DND-41 (cell line): ENCODE results near the gene RPS17.

ENCODE experiments used
- ATAC-seq: fragments of 200-7000 bp; cut with Tn5 transposase; 3 replicates; pipeline ENCODE4 v1.9.1; 2021; ENCODE audit warnings: low read depth; ENCODE audit not compliant: insufficient read depth
- DNase-seq: peaks from one replicate; pipeline ENCODE4 v3.0.0-alpha.2; 2020
- H2AFZ ChIP-seq: 2 replicates; pipeline ENCODE4 v1.6.0; 2012; ENCODE audit warnings: low read depth, low read length
- H3K27ac ChIP-seq: 2 replicates; pipeline ENCODE4 v1.5.1; 2012; ENCODE audit warnings: low read length, inconsistent platforms
- H3K27me3 ChIP-seq: fragments of 200-600 bp; sonication (generic); 2 replicates; pipeline ENCODE4 v1.6.0; 2012; ENCODE audit warnings: low read length, mild to moderate bottlenecking, inconsistent platforms; ENCODE audit not compliant: insufficient read depth, poor library complexity
- H3K36me3 ChIP-seq: 2 replicates; pipeline ENCODE4 v1.5.1; 2012; ENCODE audit warnings: low read length, inconsistent platforms; ENCODE audit not compliant: insufficient read depth
- H3K4me1 ChIP-seq: 2 replicates; pipeline ENCODE4 v1.5.1; 2012; ENCODE audit warnings: mild to moderate bottlenecking, low read length; ENCODE audit not compliant: insufficient read depth
- H3K4me2 ChIP-seq: 2 replicates; pipeline ENCODE4 v1.6.0; 2012; ENCODE audit warnings: mild to moderate bottlenecking, moderate library complexity, low read length, inconsistent platforms; ENCODE audit not compliant: insufficient read depth
- H3K4me3 ChIP-seq, 2 experiments: fragments of 200-600 bp in 1 of 2; shearing (Covaris generic) in 1 of 2; 2 replicates each; pipeline ENCODE4 v1.5.1; 2012 to 2016; ENCODE audit warnings: inconsistent platforms in 2 of 2, low read length in 2 of 2, mild to moderate bottlenecking in 2 of 2, low read depth in 1 of 2, moderate library complexity in 1 of 2
- H3K79me2 ChIP-seq: 2 replicates; pipeline ENCODE4 v1.6.0; 2012; ENCODE audit warnings: low read length, inconsistent platforms; ENCODE audit not compliant: insufficient read depth
- H3K9ac ChIP-seq: 2 replicates; pipeline ENCODE4 v1.6.0; 2012; ENCODE audit warnings: low read depth, mild to moderate bottlenecking, inconsistent platforms, low read length, moderate library complexity
- H3K9me3 ChIP-seq: 2 replicates; pipeline ENCODE4 v1.5.1; 2012; ENCODE audit warnings: low read length, moderate library complexity, mild to moderate bottlenecking, inconsistent platforms; ENCODE audit not compliant: insufficient read depth, severe bottlenecking
- H4K20me1 ChIP-seq: 2 replicates; pipeline ENCODE4 v1.6.0; 2012; ENCODE audit warnings: low read length; ENCODE audit not compliant: insufficient read depth
- EZH2 ChIP-seq: IDR thresholded peaks from 3 replicates; pipeline ENCODE4 v1.6.1; 2012; ENCODE audit warnings: borderline replicate concordance, low read depth, mild to moderate bottlenecking, moderate library complexity, low read length, inconsistent platforms; ENCODE audit not compliant: severe bottlenecking
- TF ChIP-seq, protein P1 (sequence below): IDR thresholded peaks from 2 replicates; pipeline ENCODE4 v1.5.1; 2012; ENCODE audit warnings: borderline replicate concordance, low read length, moderate library complexity, mild to moderate bottlenecking; ENCODE audit not compliant: poor library complexity, severe bottlenecking; ENCODE audit errors: extremely low read depth

RPS17 gene

DNA sequence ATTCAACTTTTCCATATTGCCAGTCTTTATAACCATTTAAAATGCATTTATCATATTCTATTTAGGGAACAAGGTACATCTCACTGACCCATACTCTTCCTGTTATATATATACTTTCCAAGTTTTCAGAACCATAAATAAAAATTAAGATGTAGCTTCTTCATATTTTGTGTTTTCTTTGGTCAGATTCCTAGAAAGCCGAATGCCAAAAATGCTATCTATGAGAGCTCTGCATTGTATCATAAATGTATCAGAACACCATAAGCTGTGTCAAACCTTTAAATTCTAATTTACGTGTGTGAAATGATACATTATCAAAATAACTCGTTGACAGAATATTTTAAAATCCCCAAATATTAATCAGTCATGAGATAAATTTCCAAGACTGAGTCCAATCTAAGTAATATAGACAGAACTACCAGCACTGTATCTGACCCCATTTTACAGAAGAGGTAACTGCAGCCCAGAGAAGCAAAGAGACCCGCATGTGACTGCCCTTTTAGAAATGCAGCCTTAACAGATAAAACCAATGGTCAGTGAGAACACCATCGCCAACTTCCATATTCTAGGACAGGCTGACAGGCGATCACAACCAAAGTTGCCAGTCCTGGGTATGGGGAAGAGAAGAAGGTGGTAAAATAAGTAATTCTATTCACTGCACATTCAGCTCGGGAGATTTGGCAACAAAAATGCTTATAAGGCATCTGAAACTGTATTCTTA lies 16.2 kb upstream of the RPS17 start:
- H4K20me1 ChIP-seq: no peaks in the 10 kb centered on the region
- TF ChIP-seq, protein P1, sequence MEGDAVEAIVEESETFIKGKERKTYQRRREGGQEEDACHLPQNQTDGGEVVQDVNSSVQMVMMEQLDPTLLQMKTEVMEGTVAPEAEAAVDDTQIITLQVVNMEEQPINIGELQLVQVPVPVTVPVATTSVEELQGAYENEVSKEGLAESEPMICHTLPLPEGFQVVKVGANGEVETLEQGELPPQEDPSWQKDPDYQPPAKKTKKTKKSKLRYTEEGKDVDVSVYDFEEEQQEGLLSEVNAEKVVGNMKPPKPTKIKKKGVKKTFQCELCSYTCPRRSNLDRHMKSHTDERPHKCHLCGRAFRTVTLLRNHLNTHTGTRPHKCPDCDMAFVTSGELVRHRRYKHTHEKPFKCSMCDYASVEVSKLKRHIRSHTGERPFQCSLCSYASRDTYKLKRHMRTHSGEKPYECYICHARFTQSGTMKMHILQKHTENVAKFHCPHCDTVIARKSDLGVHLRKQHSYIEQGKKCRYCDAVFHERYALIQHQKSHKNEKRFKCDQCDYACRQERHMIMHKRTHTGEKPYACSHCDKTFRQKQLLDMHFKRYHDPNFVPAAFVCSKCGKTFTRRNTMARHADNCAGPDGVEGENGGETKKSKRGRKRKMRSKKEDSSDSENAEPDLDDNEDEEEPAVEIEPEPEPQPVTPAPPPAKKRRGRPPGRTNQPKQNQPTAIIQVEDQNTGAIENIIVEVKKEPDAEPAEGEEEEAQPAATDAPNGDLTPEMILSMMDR: no peak
- TF ChIP-seq EZH2: no peak
- no peak overlapping the region for H3K4me2 ChIP-seq
- no peak overlapping the region for H3K4me3 ChIP-seq
- no peaks in the 10 kb centered on the region for H3K79me2 ChIP-seq
- H2AFZ ChIP-seq: no peak overlapping the region
- H3K9ac ChIP-seq: no peak overlapping the region
- H3K27ac ChIP-seq: no peak overlapping the region
- H3K4me1 ChIP-seq: no peaks in the 10 kb centered on the region
- ATAC-seq (no peak), DNase-seq (no peak)
- no peaks in the 10 kb centered on the region for H3K9me3 ChIP-seq
- H3K27me3 ChIP-seq: peaks cover 18% of the 10 kb centered on the region
- H3K36me3 ChIP-seq: no peaks in the 10 kb centered on the region

DNA sequence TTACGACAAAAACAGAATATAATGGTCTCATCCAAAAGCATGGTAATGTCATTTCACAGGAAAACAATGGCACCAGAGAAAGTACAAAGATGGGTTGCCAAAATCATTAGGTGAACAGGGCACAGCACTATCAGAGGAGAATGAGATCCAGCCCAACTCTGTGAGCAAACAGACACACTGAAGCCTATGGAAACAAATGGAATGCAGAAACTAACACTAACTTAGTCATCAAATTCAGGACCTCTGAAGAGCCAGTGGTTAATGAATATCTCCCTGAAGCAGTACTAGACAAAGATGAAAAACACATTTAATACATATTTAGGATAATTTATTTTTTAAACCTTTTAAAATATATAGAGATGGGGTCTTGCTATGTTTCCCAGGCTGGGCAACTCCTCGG lies 14.6 kb upstream of the RPS17 start:
- H3K4me2 ChIP-seq: no peak overlapping the region
- no peak for DNase-seq
- ATAC-seq: no peak
- H2AFZ ChIP-seq: no peak overlapping the region
- peaks cover 22% of the 10 kb centered on the region for H3K27me3 ChIP-seq
- no peaks in the 10 kb centered on the region for H4K20me1 ChIP-seq
- H3K9me3 ChIP-seq: no peaks in the 10 kb centered on the region
- no peak overlapping the region for H3K9ac ChIP-seq
- no peak overlapping the region for H3K27ac ChIP-seq
- no peak overlapping the region for H3K4me3 ChIP-seq
- no peaks in the 10 kb centered on the region for H3K79me2 ChIP-seq
- H3K4me1 ChIP-seq: no peaks in the 10 kb centered on the region
- H3K36me3 ChIP-seq: no peaks in the 10 kb centered on the region
- TF ChIP-seq EZH2: no peak
- TF ChIP-seq, protein P1: no peak

DNA sequence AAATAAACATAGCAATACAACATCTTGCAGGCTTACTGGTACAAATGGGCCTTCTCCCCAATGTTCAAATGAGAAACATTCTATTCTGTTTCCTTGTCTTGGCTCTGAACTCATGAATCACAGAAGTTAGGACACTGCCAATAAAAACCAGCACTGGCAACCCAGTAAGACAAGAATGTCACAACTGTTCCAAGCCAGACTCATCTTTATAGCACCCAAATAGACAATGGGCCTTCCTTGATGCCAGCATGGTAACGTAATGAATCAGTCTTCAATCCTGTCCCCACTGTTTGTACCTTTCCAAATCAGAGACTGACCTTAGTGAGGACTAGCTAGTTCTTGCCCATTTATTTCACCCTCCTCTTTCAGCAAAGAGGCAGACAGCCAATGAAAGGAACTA lies 14.1 kb upstream of the RPS17 start:
- TF ChIP-seq, protein P1: no peak
- no peak for TF ChIP-seq EZH2
- Histone ChIP-seq H3K9me3 (no peaks in the 10 kb centered on the region), H3K4me1 (no peaks in the 10 kb centered on the region), H3K79me2 (no peaks in the 10 kb centered on the region), H3K36me3 (no peaks in the 10 kb centered on the region), H3K4me3 (no peak overlapping the region), H3K27me3 (peaks cover 23% of the 10 kb centered on the region), H2AFZ (no peak overlapping the region), H3K9ac (no peak overlapping the region), H4K20me1 (no peaks in the 10 kb centered on the region), H3K27ac (no peak overlapping the region), H3K4me2 (no peak overlapping the region)
- ATAC-seq (no peak), DNase-seq (no peak)
